Caco-2 (cell line): ENCODE results near the gene CATSPERZ. TPM values are rescaled to one million over a fixed set of nuclear protein-coding genes. Genes with fewer than 3 reads are reported as not detected.

Experiments used
- BruUV-seq: library from RNA; stranded (reverse); fragments of 400-500 nt; replicated peaks from 2 replicates; lab custom pipeline; 2021; lab: Mats Ljungman, UMichigan
- CTCF ChIA-PET: fragments of 300-600 bp; sonication (Branson Sonifier 250); formaldehyde crosslinking; loops from one replicate; lab custom pipeline; 2022; ENCODE audit warnings: antibody characterized with exemption; lab: Charles Lee
- POLR2A ChIA-PET: fragments of 300-600 bp; sonication (Branson Sonifier 250); formaldehyde crosslinking; loops from one replicate; lab custom pipeline; 2022; ENCODE audit warnings: antibody characterized with exemption; lab: Charles Lee
- DNase-seq, 2 experiments: peaks; one replicate each; pipeline versions ENCODE4 v3.0.0 to v3.0.0-alpha.2; 2020 to 2022
- H3K27me3 ChIP-seq: replicated peaks from 2 replicates; pipeline ENCODE4 v1.6.0; 2011; ENCODE audit warnings: low read length; ENCODE audit not compliant: control insufficient read depth, insufficient read depth
- H3K36me3 ChIP-seq: 2 replicates; pipeline ENCODE4 v1.5.1; 2011; ENCODE audit warnings: low read length; ENCODE audit not compliant: control insufficient read depth, insufficient read depth
- H3K4me1 ChIP-seq: fragments of 250-450 bp; sonication (Bioruptor Pico); 2 replicates; pipeline ENCODE4 v1.5.1; 2020; ENCODE audit warnings: mild to moderate bottlenecking
- H3K4me3 ChIP-seq: 2 replicates; pipeline ENCODE4 v1.5.1; 2011; ENCODE audit warnings: low read depth, mild to moderate bottlenecking, control low read depth, low read length
- H3K9me3 ChIP-seq: fragments of 250-450 bp; sonication (Bioruptor Pico); 2 replicates; pipeline ENCODE4 v1.5.1; 2020; ENCODE audit warnings: mild to moderate bottlenecking, moderate library complexity
- H3K27ac Mint-ChIP-seq: one replicate; pipeline ENCODE4 v1.8.0; 2022; ENCODE audit warnings: mixed read lengths; ENCODE audit not compliant: unreplicated experiment
- H3K27me3 Mint-ChIP-seq: one replicate; pipeline ENCODE4 v1.8.0; 2022; ENCODE audit warnings: mixed read lengths; ENCODE audit not compliant: insufficient read depth, unreplicated experiment
- H3K36me3 Mint-ChIP-seq: one replicate; pipeline ENCODE4 v1.8.0; 2022; ENCODE audit warnings: mild to moderate bottlenecking, mixed read lengths; ENCODE audit not compliant: insufficient read depth, unreplicated experiment
- H3K4me1 Mint-ChIP-seq: one replicate; pipeline ENCODE4 v1.8.0; 2022; ENCODE audit warnings: low read depth, mixed read lengths; ENCODE audit not compliant: unreplicated experiment
- H3K4me3 Mint-ChIP-seq: one replicate; pipeline ENCODE4 v1.8.0; 2022; ENCODE audit warnings: mild to moderate bottlenecking, moderate library complexity, mixed read lengths; ENCODE audit not compliant: unreplicated experiment
- H3K9me3 Mint-ChIP-seq: one replicate; pipeline ENCODE4 v1.8.0; 2022; ENCODE audit warnings: mixed read lengths; ENCODE audit not compliant: unreplicated experiment
- intact Hi-C: fragments of 100-400 bp; cut with micrococcal nuclease; formaldehyde crosslinking; loops from one replicate; pipeline ENCODE4 v1.10.0; 2022; ENCODE audit not compliant: unreplicated experiment
- total RNA-seq: library from RNA; stranded (reverse); gene quantifications from 2 replicates; pipeline ENCODE4 v1.2.3, GENCODE V29; 2022
- TF ChIP-seq, protein P1 (sequence below), 2 experiments: fragments of 200-600 bp in 1 of 2; IDR thresholded peaks; 1 replicate in 1 of 2; 2 replicates in 1 of 2; pipeline versions ENCODE4 v1.5.1 to v1.8.0; 2011 to 2022; ENCODE audit warnings: antibody characterized with exemption in 1 of 2, control low read depth in 1 of 2, inconsistent platforms in 1 of 2, low read depth in 1 of 2, low read length in 1 of 2, mild to moderate bottlenecking in 1 of 2, moderate library complexity in 1 of 2; ENCODE audit not compliant: insufficient read depth in 1 of 2, severe bottlenecking in 1 of 2, unreplicated experiment in 1 of 2

Gene CATSPERZ
- total RNA-seq, 1 experiment from 2014 or later: 12.8 TPM

GRCh38 chr11:64330888-64331287 is 30.7 kb downstream of the CATSPERZ start:
- POLR2A ChIA-PET: interaction anchor here (3.0 kb wide), 1 partner anchor 13 kb away, joined by 13 read pairs; the partner anchor contains the start of genes PRDX5 and TRMT112
- no TSS peak for BruUV-seq
- no peak for DNase-seq
- CTCF ChIA-PET: interaction anchor here (0.8 to 3.1 kb wide), 7 partner anchors 10 to 60 kb away, joined by 3 to 24 read pairs (median 4); partner anchors contain the start of genes PRDX5, RPS6KA4 and TRMT112
- peaks cover 4% of the 10 kb centered on the region for H3K36me3 Mint-ChIP-seq
- no peak overlapping the region for H3K27ac Mint-ChIP-seq
- Histone ChIP-seq H3K27me3 (no peaks in the 10 kb centered on the region), H3K9me3 (no peaks in the 10 kb centered on the region), H3K4me3 (no peak overlapping the region), H3K36me3 (no peaks in the 10 kb centered on the region), H3K4me1 (peaks cover 5% of the 10 kb centered on the region; the same call in 1 of the 2 replicates)
- intact Hi-C loops: no loop called here
- H3K4me3 Mint-ChIP-seq: no peak overlapping the region
- TF ChIP-seq, protein P1, sequence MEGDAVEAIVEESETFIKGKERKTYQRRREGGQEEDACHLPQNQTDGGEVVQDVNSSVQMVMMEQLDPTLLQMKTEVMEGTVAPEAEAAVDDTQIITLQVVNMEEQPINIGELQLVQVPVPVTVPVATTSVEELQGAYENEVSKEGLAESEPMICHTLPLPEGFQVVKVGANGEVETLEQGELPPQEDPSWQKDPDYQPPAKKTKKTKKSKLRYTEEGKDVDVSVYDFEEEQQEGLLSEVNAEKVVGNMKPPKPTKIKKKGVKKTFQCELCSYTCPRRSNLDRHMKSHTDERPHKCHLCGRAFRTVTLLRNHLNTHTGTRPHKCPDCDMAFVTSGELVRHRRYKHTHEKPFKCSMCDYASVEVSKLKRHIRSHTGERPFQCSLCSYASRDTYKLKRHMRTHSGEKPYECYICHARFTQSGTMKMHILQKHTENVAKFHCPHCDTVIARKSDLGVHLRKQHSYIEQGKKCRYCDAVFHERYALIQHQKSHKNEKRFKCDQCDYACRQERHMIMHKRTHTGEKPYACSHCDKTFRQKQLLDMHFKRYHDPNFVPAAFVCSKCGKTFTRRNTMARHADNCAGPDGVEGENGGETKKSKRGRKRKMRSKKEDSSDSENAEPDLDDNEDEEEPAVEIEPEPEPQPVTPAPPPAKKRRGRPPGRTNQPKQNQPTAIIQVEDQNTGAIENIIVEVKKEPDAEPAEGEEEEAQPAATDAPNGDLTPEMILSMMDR (IDR thresholded peaks at IDR 0.05; ENCODE audit: insufficient read depth in 1 of 2, low read depth in 1 of 2, low read length in 1 of 2, severe bottlenecking in 1 of 2, unreplicated experiment in 1 of 2): no peak
- H3K4me1 Mint-ChIP-seq: peaks cover 12% of the 10 kb centered on the region
- no peaks in the 10 kb centered on the region for H3K9me3 Mint-ChIP-seq
- H3K27me3 Mint-ChIP-seq: no peaks in the 10 kb centered on the region

DNA sequence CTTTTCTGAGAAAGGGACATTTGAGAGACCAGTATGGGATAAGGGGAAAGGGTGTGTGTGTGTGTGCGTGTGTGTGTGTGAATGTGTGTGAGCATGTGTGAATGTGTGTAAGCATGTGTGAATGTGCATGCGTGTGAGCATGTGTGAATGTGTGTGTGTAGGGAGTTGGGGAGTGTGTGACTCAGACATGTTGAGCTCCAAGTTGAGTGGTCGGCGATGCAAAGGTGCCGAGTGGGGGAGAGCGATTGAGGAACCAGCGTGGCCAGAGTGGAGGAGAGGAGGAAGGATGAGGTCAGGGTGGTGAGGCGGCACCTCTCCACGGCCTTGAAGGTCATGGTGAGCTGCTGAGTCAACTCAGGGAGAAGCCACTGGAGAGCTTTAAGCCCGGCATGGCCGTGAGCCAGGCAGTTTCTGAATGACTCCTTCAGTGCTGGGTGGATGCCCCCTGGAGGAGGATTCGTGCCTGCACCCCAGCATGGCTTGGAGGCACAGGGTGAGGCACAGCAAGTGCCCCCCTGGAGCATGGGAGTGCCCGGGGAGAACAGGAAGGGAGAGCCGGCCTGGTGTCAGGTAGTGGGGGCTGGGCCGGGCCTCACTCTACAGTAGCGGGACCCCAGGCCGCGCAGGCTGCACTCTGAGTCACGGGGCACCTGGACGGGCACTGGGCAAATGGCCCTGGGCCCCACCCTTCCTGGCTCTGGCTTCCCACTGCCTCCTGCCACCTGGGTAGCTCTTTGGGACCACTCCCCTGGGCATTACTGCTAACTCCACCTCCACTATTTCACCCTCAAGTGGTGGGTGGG is 31.6 kb downstream of the CATSPERZ start:
- CTCF ChIA-PET: interaction anchor here (0.6 to 3.1 kb wide), 8 partner anchors 9 to 1559 kb away, joined by 3 to 24 read pairs (median 4); partner anchors contain the start of genes CCDC85B, PRDX5, RPS6KA4 and TRMT112
- BruUV-seq: no TSS peak
- TF ChIP-seq, protein P1 (IDR thresholded peaks at IDR 0.05; ENCODE audit: insufficient read depth in 1 of 2, low read depth in 1 of 2, low read length in 1 of 2, severe bottlenecking in 1 of 2, unreplicated experiment in 1 of 2): peak; percentile 17 to 20
- Mint-ChIP-seq H3K4me3 (no peak overlapping the region), H3K27ac (no peak overlapping the region), H3K9me3 (no peaks in the 10 kb centered on the region), H3K27me3 (no peaks in the 10 kb centered on the region), H3K36me3 (peaks cover 4% of the 10 kb centered on the region), H3K4me1 (peaks cover 12% of the 10 kb centered on the region)
- Histone ChIP-seq H3K4me1 (peaks cover 5% of the 10 kb centered on the region; the same call in 1 of the 2 replicates), H3K4me3 (no peak overlapping the region), H3K27me3 (no peaks in the 10 kb centered on the region), H3K36me3 (no peaks in the 10 kb centered on the region), H3K9me3 (no peaks in the 10 kb centered on the region)
- intact Hi-C loops: no loop called here
- POLR2A ChIA-PET: interaction anchor here (3.0 kb wide), 1 partner anchor 14 kb away, joined by 13 read pairs; the partner anchor contains the start of genes PRDX5 and TRMT112
- peak; percentile 42 to 55 for DNase-seq

DNA sequence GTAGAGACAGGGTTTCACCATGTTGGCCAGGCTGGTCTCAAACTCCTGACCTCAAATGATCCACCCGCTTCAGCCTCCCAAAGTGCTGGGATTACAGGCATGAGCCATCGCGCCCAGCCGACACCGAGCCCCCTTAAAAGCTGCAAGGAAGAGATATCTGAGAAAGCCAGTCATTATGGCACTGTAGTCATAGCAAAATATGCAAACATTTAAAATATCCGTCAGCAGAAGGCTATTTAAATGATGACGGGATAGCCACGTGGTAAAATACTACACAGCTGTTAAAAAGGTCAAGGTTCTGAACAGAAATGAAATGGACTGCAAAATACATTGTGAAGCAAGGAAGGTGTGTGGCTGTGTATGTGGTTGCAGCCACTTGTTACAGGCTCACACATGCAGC is 33.4 kb downstream of the CATSPERZ start:
- Mint-ChIP-seq H3K27me3 (no peaks in the 10 kb centered on the region), H3K9me3 (no peaks in the 10 kb centered on the region), H3K36me3 (peaks cover 4% of the 10 kb centered on the region), H3K4me3 (no peak overlapping the region), H3K4me1 (peaks cover 12% of the 10 kb centered on the region), H3K27ac (no peak overlapping the region)
- intact Hi-C loops: no loop called here
- ChIA-PET CTCF (interaction anchor here (3.1 kb wide), 1 partner anchor 16 kb away, joined by 24 read pairs; the partner anchor contains the start of genes PRDX5 and TRMT112), POLR2A (interaction anchor here (0.5 kb wide), 1 partner anchor 38 kb away, joined by 3 read pairs; no protein-coding TSS in a partner anchor)
- H3K4me3 ChIP-seq: no peak overlapping the region
- H3K4me1 ChIP-seq: peaks cover 5% of the 10 kb centered on the region; the same call in 1 of the 2 replicates
- TF ChIP-seq, protein P1 (IDR thresholded peaks at IDR 0.05; ENCODE audit: insufficient read depth in 1 of 2, low read depth in 1 of 2, low read length in 1 of 2, severe bottlenecking in 1 of 2, unreplicated experiment in 1 of 2): no peak
- no peaks in the 10 kb centered on the region for H3K9me3 ChIP-seq
- no peak for DNase-seq
- no peaks in the 10 kb centered on the region for H3K36me3 ChIP-seq
- no TSS peak for BruUV-seq
- H3K27me3 ChIP-seq: no peaks in the 10 kb centered on the region
